Mesenchymal stem cell (in vitro differentiated cells and primary cell): ENCODE measurements around the gene DEPDC5.

Experiments used
- DNase-seq: peaks from one replicate; pipeline ENCODE4 v3.0.0-alpha.2; 2013
- H2AFZ ChIP-seq: one replicate; pipeline ENCODE4 v1.6.1; 2013; ENCODE audit warnings: low read depth, mild to moderate bottlenecking, control low read depth, inconsistent platforms, low read length, moderate library complexity
- H2AK5ac ChIP-seq: 2 replicates; pipeline ENCODE4 v1.6.1; 2013; ENCODE audit warnings: low read length, moderate library complexity, mild to moderate bottlenecking, inconsistent platforms; ENCODE audit not compliant: severe bottlenecking
- H2BK120ac ChIP-seq: one replicate; pipeline ENCODE4 v1.6.1; 2013; ENCODE audit warnings: low read depth, mild to moderate bottlenecking, inconsistent platforms, low read length, moderate library complexity
- H2BK12ac ChIP-seq, 2 experiments: one replicate each; pipeline ENCODE4 v1.6.1; 2013; ENCODE audit warnings: inconsistent platforms in 2 of 2, low read length in 2 of 2, mild to moderate bottlenecking in 2 of 2, moderate library complexity in 2 of 2, control low read depth in 1 of 2
- H2BK15ac ChIP-seq: one replicate; pipeline ENCODE4 v1.6.1; 2013; ENCODE audit warnings: mild to moderate bottlenecking, low read depth, inconsistent platforms; ENCODE audit not compliant: poor library complexity, severe bottlenecking
- H2BK5ac ChIP-seq: 2 replicates; pipeline ENCODE4 v1.6.1; 2013; ENCODE audit warnings: low read depth, mild to moderate bottlenecking, low read length, control low read depth, inconsistent platforms; ENCODE audit not compliant: poor library complexity, severe bottlenecking
- H3K14ac ChIP-seq, 2 experiments: one replicate each; pipeline ENCODE4 v1.6.1; 2013; ENCODE audit warnings: inconsistent platforms in 2 of 2, low read length in 2 of 2, control low read depth in 1 of 2, mild to moderate bottlenecking in 1 of 2, moderate library complexity in 1 of 2
- H3K18ac ChIP-seq, 2 experiments: one replicate each; pipeline ENCODE4 v1.6.1; 2013; ENCODE audit warnings: inconsistent platforms in 2 of 2, low read length in 2 of 2, control low read depth in 1 of 2, low read depth in 1 of 2, mild to moderate bottlenecking in 1 of 2
- H3K23ac ChIP-seq, 2 experiments: one replicate each; pipeline ENCODE4 v1.6.1; 2013; ENCODE audit warnings: inconsistent platforms in 2 of 2, low read length in 2 of 2, mild to moderate bottlenecking in 2 of 2, moderate library complexity in 2 of 2, control low read depth in 1 of 2
- H3K27ac ChIP-seq: 2 replicates; pipeline ENCODE4 v1.5.1; 2013; ENCODE audit warnings: mild to moderate bottlenecking, moderate library complexity, low read length, control low read depth, inconsistent platforms; ENCODE audit not compliant: poor library complexity, severe bottlenecking
- H3K27me3 ChIP-seq, 2 experiments: 2 replicates each; pipeline versions ENCODE4 v1.6.1 to v1.7.0; 2013; ENCODE audit warnings: low read length in 2 of 2, mild to moderate bottlenecking in 2 of 2, moderate library complexity in 2 of 2, control low read depth in 1 of 2, inconsistent platforms in 1 of 2; ENCODE audit not compliant: control insufficient read depth in 1 of 2, insufficient read depth in 1 of 2
- H3K36me3 ChIP-seq, 2 experiments: 2 replicates each; pipeline versions ENCODE4 v1.6.1 to v1.7.0; 2013; ENCODE audit warnings: low read length in 2 of 2, control low read depth in 1 of 2, inconsistent platforms in 1 of 2, low read depth in 1 of 2, mild to moderate bottlenecking in 1 of 2; ENCODE audit not compliant: insufficient read depth in 2 of 2, control insufficient read depth in 1 of 2
- H3K4ac ChIP-seq, 2 experiments: one replicate each; pipeline ENCODE4 v1.6.1; 2013; ENCODE audit warnings: inconsistent platforms in 2 of 2, low read length in 2 of 2, mild to moderate bottlenecking in 2 of 2, moderate library complexity in 2 of 2, control low read depth in 1 of 2, low read depth in 1 of 2
- H3K4me1 ChIP-seq: 2 replicates; pipeline ENCODE4 v1.6.1; 2013; ENCODE audit warnings: low read depth, low read length, control low read depth; ENCODE audit not compliant: control insufficient read depth, insufficient read depth
- H3K4me2 ChIP-seq: 2 replicates; pipeline ENCODE4 v1.6.1; 2013; ENCODE audit warnings: low read length, mild to moderate bottlenecking, inconsistent platforms; ENCODE audit not compliant: poor library complexity, severe bottlenecking
- H3K4me3 ChIP-seq, 2 experiments: 2 replicates each; pipeline versions ENCODE4 v1.5.1 to v1.7.0; 2013; ENCODE audit warnings: low read length in 2 of 2, mild to moderate bottlenecking in 2 of 2, control low read depth in 1 of 2, low read depth in 1 of 2; ENCODE audit not compliant: insufficient read depth in 1 of 2
- H3K79me1 ChIP-seq: replicated peaks from 2 replicates; pipeline ENCODE4 v1.6.1; 2013; ENCODE audit warnings: mild to moderate bottlenecking, control low read depth, low read length, inconsistent platforms; ENCODE audit not compliant: poor library complexity, severe bottlenecking
- H3K9ac ChIP-seq: 2 replicates; pipeline ENCODE4 v1.7.0; 2013; ENCODE audit warnings: mild to moderate bottlenecking, low read length, moderate library complexity
- H3K9me3 ChIP-seq: 2 replicates; pipeline ENCODE4 v1.7.0; 2013; ENCODE audit warnings: mild to moderate bottlenecking, low read length; ENCODE audit not compliant: control insufficient read depth
- H4K8ac ChIP-seq: one replicate; pipeline ENCODE4 v1.6.1; 2013; ENCODE audit warnings: inconsistent platforms, mild to moderate bottlenecking, low read length, moderate library complexity
- H4K91ac ChIP-seq: one replicate; pipeline ENCODE4 v1.6.1; 2013; ENCODE audit warnings: mild to moderate bottlenecking, low read length, inconsistent platforms
- WGBS: methylation state at CpG from one replicate; pipeline ENCODE4 v1.1.7; 2013; ENCODE audit warnings: mixed read lengths; 5-methylcytosine and 5-hydroxymethylcytosine counted together

Gene DEPDC5

DNA sequence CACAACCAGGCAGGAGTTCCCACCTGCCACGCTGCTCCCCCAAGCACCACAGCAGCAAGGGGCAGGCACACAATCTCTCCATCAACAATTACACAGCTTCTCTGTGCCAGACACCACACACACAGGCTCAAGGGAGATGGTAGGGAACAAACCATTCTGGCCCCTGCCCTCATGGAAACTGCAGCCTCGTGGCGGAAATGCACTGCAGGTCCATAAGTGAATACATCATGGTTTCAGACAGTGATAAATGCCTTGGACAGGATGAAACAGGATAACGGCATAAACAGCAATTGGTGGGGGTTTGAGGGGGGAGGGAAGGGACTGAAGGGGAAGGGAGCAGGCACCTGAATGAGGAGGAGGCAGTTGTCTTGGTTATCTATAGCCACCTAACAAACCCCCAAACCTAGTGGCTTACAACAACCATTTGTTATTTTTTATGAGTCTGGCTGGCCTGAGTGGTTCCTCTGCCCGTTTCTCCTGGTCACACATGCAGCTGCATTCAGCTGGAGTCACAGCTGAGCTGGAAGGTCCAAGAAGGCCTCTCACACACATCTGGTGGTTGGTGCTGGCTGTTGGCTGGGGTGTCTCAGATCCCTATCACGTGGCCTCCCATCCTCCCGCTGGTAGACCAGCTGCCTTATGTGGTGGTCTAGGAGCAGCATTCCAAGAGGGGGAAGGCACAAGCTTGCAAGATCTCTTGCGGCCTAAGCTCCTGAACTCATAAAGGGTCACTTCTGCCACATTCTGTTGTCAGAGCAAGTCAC lies 175.5 kb downstream of the DEPDC5 start:
- H2BK5ac ChIP-seq: no peak overlapping the region
- H3K4me3 ChIP-seq: no peak overlapping the region
- H2BK15ac ChIP-seq: no peak overlapping the region
- H4K91ac ChIP-seq: no peak overlapping the region
- H3K79me1 ChIP-seq: no peaks in the 10 kb centered on the region
- H3K14ac ChIP-seq: no peak overlapping the region
- H3K9ac ChIP-seq: no peak overlapping the region
- no peak overlapping the region for H3K4ac ChIP-seq
- H2BK12ac ChIP-seq: no peak overlapping the region
- no peak overlapping the region for H2AK5ac ChIP-seq
- 62% methylated on average over 8 of the region's 8 CpGs for WGBS
- no peaks in the 10 kb centered on the region for H3K4me1 ChIP-seq
- peak overlapping the region; percentile 45 for H4K8ac ChIP-seq
- no peaks in the 10 kb centered on the region for H3K9me3 ChIP-seq
- H3K27ac ChIP-seq: no peak overlapping the region
- no peak overlapping the region for H2AFZ ChIP-seq
- H3K27me3 ChIP-seq: peaks cover 4 to 33% of the 10 kb centered on the region in 2 experiments
- no peak overlapping the region for H3K4me2 ChIP-seq
- peak overlapping the region in 1 of 2 experiments; percentile 11 for H3K18ac ChIP-seq
- H3K36me3 ChIP-seq: no peaks in the 10 kb centered on the region
- no peak overlapping the region for H2BK120ac ChIP-seq
- peak overlapping the region in 1 of 2 experiments; percentile 48 for H3K23ac ChIP-seq
- peak; percentile 41 for DNase-seq

DNA sequence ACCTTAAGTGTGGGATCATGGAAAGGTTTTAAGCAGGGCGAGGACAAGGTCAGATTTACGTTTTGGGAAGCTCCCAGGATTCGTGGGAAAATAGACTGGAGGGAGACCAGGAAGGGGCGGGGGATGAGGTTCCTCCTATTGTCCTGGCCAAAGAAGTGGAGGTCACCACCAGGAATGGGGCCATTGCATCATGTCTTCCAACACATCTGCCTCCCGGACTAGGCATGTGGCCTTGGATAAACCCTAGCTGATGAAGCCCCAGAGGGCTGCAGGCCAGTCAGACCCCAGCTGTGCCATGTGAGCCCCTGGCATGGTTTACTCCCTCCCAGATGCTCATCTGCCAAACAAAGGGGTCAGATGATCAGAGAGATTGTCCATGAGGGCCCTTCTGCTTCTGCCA lies 179.0 kb downstream of the DEPDC5 start:
- Histone ChIP-seq H3K18ac (no peak overlapping the region), H2BK5ac (no peak overlapping the region), H2BK15ac (no peak overlapping the region), H3K4ac (no peak overlapping the region), H3K4me3 (no peak overlapping the region), H3K23ac (no peak overlapping the region), H3K9ac (no peak overlapping the region), H2AK5ac (no peak overlapping the region), H2BK12ac (no peak overlapping the region), H3K4me1 (no peaks in the 10 kb centered on the region), H3K27me3 (peaks cover 0 to 18% of the 10 kb centered on the region in 2 experiments), H3K9me3 (no peaks in the 10 kb centered on the region), H3K79me1 (no peaks in the 10 kb centered on the region), H3K27ac (no peak overlapping the region), H2BK120ac (no peak overlapping the region), H3K14ac (no peak overlapping the region), H3K36me3 (no peaks in the 10 kb centered on the region), H4K91ac (no peak overlapping the region), H3K4me2 (no peak overlapping the region), H4K8ac (no peak overlapping the region), H2AFZ (no peak overlapping the region)
- DNase-seq: no peak
- WGBS: 88% methylated on average over 5 of the region's 5 CpGs

DNA sequence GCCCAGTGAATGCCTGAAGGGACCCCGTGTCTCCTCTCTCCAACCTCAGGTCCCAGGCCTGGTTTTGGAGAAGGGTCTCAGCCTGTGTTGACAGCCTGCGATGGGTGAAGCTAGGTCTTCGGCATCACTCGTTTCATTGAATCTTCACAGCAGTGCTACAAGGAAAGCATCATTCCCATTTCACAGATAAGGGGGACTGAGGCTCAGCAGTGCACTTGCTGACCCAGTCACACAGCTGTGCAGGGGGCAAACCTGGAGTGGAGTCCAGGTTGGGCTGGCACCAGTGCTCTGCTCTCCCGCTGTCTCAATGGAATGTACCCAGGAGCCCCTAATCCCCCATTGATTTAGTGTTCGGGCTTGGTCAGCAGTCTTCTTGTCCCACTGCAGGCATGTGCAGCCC lies 179.6 kb downstream of the DEPDC5 start:
- WGBS: 95% methylated on average over 6 of the region's 6 CpGs

DNA sequence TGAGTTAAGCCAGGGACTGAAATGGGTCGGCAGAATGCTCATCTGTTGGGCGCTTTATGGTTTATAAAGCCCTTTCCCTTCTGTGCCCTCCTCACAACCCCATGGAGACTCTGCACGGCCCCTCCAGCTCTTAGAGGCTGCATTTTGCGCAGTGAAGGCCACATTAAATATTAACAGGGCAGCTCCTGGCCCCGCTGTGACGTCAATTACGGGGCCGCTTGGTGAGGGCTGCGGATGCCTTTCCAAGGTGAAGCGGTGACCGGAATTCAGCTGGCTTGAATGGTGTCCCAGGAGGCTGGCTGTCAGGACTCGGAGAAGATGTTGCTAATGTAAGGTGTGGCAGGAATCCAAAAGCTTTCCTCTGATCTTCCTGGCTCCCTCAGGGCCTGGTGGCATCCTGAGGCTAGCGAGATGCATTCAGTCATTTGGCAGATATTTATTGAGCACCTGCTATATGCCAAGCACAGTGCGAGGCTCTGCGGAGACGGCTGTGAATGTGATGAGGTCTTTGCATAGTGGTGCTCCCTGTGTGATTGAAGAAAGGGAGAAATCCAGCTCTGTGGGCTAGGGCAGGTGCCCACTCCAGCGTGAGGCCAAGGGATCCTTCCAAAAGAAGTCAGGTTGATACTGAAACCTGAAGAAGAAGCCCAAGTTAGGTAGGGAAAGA lies 180.1 kb downstream of the DEPDC5 start:
- peaks cover 0 to 10% of the 10 kb centered on the region in 2 experiments for H3K27me3 ChIP-seq
- no peak overlapping the region for H3K4me3 ChIP-seq
- H3K4me2 ChIP-seq: no peak overlapping the region
- H3K4ac ChIP-seq: no peak overlapping the region
- H2AFZ ChIP-seq: no peak overlapping the region
- H3K14ac ChIP-seq: no peak overlapping the region
- H2BK120ac ChIP-seq: no peak overlapping the region
- no peak overlapping the region for H4K91ac ChIP-seq
- no peak overlapping the region for H3K23ac ChIP-seq
- WGBS: 90% methylated on average over 17 of the region's 17 CpGs
- H3K27ac ChIP-seq: no peak overlapping the region
- no peak overlapping the region for H2AK5ac ChIP-seq
- H3K9me3 ChIP-seq: no peaks in the 10 kb centered on the region
- H3K18ac ChIP-seq: no peak overlapping the region
- no peak overlapping the region for H4K8ac ChIP-seq
- no peaks in the 10 kb centered on the region for H3K36me3 ChIP-seq
- DNase-seq: no peak
- no peak overlapping the region for H2BK15ac ChIP-seq
- H3K9ac ChIP-seq: no peak overlapping the region
- H2BK5ac ChIP-seq: no peak overlapping the region
- H3K79me1 ChIP-seq: no peaks in the 10 kb centered on the region
- H3K4me1 ChIP-seq: no peaks in the 10 kb centered on the region
- no peak overlapping the region for H2BK12ac ChIP-seq

More for the DNA sequence above, 179.6 kb downstream of the DEPDC5 start:
- Histone ChIP-seq H3K4me2 (no peak overlapping the region), H3K18ac (no peak overlapping the region), H3K36me3 (no peaks in the 10 kb centered on the region), H3K79me1 (no peaks in the 10 kb centered on the region), H2BK120ac (no peak overlapping the region), H3K23ac (no peak overlapping the region), H2BK15ac (no peak overlapping the region), H3K9me3 (no peaks in the 10 kb centered on the region), H3K4me3 (no peak overlapping the region), H3K9ac (no peak overlapping the region), H2AFZ (no peak overlapping the region), H3K4ac (no peak overlapping the region), H4K8ac (no peak overlapping the region), H2BK5ac (no peak overlapping the region), H2BK12ac (no peak overlapping the region), H3K14ac (peak overlapping the region in 1 of 2 experiments; percentile 29), H2AK5ac (no peak overlapping the region), H3K27me3 (peaks cover 0 to 14% of the 10 kb centered on the region in 2 experiments), H3K4me1 (no peaks in the 10 kb centered on the region), H4K91ac (no peak overlapping the region), H3K27ac (no peak overlapping the region)
- no peak for DNase-seq
